B cell (primary cell): ENCODE data around the gene NHEJ1.

Source experiments
- EZH2 ChIP-seq: IDR thresholded peaks from 2 replicates; pipeline ENCODE4 v1.6.1; 2012; ENCODE audit warnings: borderline replicate concordance, low read depth, mild to moderate bottlenecking, moderate library complexity, low read length; ENCODE audit not compliant: insufficient read depth, poor library complexity, severe bottlenecking
- TF ChIP-seq, protein P1 (sequence below): fragments of 200-600 bp; IDR thresholded peaks from one replicate; pipeline ENCODE4 v1.8.0; 2022; ENCODE audit warnings: antibody characterized with exemption, mild to moderate bottlenecking

DNA sequence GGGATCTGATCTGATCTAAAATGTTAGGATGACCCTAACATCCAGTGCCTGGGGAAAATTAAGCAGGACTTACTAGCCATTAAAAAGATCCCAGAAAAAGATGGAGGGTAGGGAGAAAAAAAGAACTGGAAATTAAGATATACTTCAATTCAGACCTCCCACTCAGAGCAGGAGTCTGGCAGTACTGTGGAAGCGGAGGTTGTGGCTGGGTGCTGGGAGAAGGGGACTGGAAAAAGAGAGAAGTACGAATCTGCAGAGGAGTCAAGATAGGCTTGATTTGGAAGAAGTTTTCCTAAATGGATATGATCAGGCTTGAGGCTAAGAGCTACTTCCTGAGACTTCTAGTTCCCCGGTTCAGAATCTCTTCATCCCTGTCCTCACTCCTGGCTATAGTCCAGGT, 66.4 kb downstream of the NHEJ1 start:
- TF ChIP-seq, protein P1, sequence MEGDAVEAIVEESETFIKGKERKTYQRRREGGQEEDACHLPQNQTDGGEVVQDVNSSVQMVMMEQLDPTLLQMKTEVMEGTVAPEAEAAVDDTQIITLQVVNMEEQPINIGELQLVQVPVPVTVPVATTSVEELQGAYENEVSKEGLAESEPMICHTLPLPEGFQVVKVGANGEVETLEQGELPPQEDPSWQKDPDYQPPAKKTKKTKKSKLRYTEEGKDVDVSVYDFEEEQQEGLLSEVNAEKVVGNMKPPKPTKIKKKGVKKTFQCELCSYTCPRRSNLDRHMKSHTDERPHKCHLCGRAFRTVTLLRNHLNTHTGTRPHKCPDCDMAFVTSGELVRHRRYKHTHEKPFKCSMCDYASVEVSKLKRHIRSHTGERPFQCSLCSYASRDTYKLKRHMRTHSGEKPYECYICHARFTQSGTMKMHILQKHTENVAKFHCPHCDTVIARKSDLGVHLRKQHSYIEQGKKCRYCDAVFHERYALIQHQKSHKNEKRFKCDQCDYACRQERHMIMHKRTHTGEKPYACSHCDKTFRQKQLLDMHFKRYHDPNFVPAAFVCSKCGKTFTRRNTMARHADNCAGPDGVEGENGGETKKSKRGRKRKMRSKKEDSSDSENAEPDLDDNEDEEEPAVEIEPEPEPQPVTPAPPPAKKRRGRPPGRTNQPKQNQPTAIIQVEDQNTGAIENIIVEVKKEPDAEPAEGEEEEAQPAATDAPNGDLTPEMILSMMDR = no peak
- TF ChIP-seq EZH2 = no peak
